CD14-positive monocyte (primary cell): Measurements from ENCODE around the gene NACA2. TPM values are rescaled to one million over a fixed set of nuclear protein-coding genes. Genes with fewer than 3 reads are reported as not detected.

Experiments
- DNase-seq, 3 donors: peaks; one replicate each; pipeline ENCODE4 v3.0.0-alpha.2; 2011 to 2022
- H2AFZ ChIP-seq: 2 replicates; pipeline ENCODE4 v1.6.0; 2012; ENCODE audit warnings: mild to moderate bottlenecking, low read depth, low read length, inconsistent platforms; ENCODE audit not compliant: insufficient read depth, poor library complexity, severe bottlenecking
- H3K27ac ChIP-seq, 2 donors: 1 replicate in 1 of 2; 2 replicates in 1 of 2; pipeline ENCODE4 v1.5.1; 2012 to 2013; ENCODE audit warnings: low read length in 2 of 2, control low read depth in 1 of 2, inconsistent platforms in 1 of 2, low read depth in 1 of 2, mild to moderate bottlenecking in 1 of 2
- H3K27me3 ChIP-seq, 2 donors: one replicate each; pipeline versions ENCODE4 v1.6.0 to v1.6.1; 2011 to 2013; ENCODE audit warnings: low read length in 2 of 2; ENCODE audit not compliant: control insufficient read depth in 2 of 2, insufficient read depth in 2 of 2
- H3K36me3 ChIP-seq, 2 donors: replicated peaks in 1 of 2; 1 replicate in 1 of 2; 2 replicates in 1 of 2; pipeline versions ENCODE4 v1.5.1 to v1.6.1; 2012 to 2013; ENCODE audit warnings: low read length in 2 of 2, control low read depth in 1 of 2, inconsistent platforms in 1 of 2, mild to moderate bottlenecking in 1 of 2; ENCODE audit not compliant: insufficient read depth in 2 of 2, control insufficient read depth in 1 of 2
- H3K4me1 ChIP-seq, 2 donors: 1 replicate in 1 of 2; 2 replicates in 1 of 2; pipeline versions ENCODE4 v1.5.1 to v1.6.1; 2012 to 2013; ENCODE audit warnings: low read length in 2 of 2, control low read depth in 1 of 2, inconsistent platforms in 1 of 2, mild to moderate bottlenecking in 1 of 2, moderate library complexity in 1 of 2; ENCODE audit not compliant: insufficient read depth in 2 of 2, control insufficient read depth in 1 of 2
- H3K4me2 ChIP-seq: replicated peaks from 2 replicates; pipeline ENCODE3; 2012; ENCODE audit warnings: low read length, moderate library complexity, mild to moderate bottlenecking; ENCODE audit not compliant: poor library complexity, severe bottlenecking; ENCODE audit errors: extremely low read depth
- H3K4me3 ChIP-seq, 3 experiments: fragments of 200-600 bp in 1 of 3; sonication (generic) in 1 of 3; replicated peaks in 1 of 3; 1 replicate in 2 of 3; 2 replicates in 1 of 3; pipeline ENCODE4 v1.5.1; 2011 to 2013; ENCODE audit warnings: low read length in 3 of 3, mild to moderate bottlenecking in 3 of 3, control low read depth in 2 of 3, low read depth in 2 of 3, inconsistent platforms in 1 of 3, moderate library complexity in 1 of 3
- H3K79me2 ChIP-seq: 2 replicates; pipeline ENCODE4 v1.6.0; 2012; ENCODE audit warnings: mild to moderate bottlenecking, control low read depth, inconsistent platforms, low read length, moderate library complexity; ENCODE audit not compliant: insufficient read depth
- H3K9ac ChIP-seq: 2 replicates; pipeline ENCODE4 v1.6.0; 2017; ENCODE audit warnings: low read length, mild to moderate bottlenecking; ENCODE audit not compliant: insufficient read depth, poor library complexity, severe bottlenecking
- H3K9me3 ChIP-seq, 2 donors: replicated peaks in 1 of 2; 1 replicate in 1 of 2; 2 replicates in 1 of 2; pipeline versions ENCODE4 v1.5.1 to v1.6.1; 2012 to 2013; ENCODE audit warnings: low read length in 2 of 2, control low read depth in 1 of 2; ENCODE audit not compliant: control insufficient read depth in 1 of 2, insufficient read depth in 1 of 2
- H4K20me1 ChIP-seq: 2 replicates; pipeline ENCODE4 v1.6.0; 2012; ENCODE audit warnings: mild to moderate bottlenecking, low read length, control low read depth, moderate library complexity; ENCODE audit not compliant: insufficient read depth
- H3K27ac Mint-ChIP-seq, 7 donors: one replicate each; pipeline ENCODE4 v1.8.0; 2020; ENCODE audit warnings: mild to moderate bottlenecking in 7 of 7, mixed read lengths in 7 of 7, moderate library complexity in 6 of 7, inconsistent platforms in 2 of 7
- H3K27me3 Mint-ChIP-seq, 3 donors: one replicate each; pipeline ENCODE4 v1.8.0; 2021 to 2022; ENCODE audit warnings: low read depth in 3 of 3, mild to moderate bottlenecking in 3 of 3, mixed read lengths in 3 of 3, moderate library complexity in 3 of 3, inconsistent platforms in 1 of 3
- H3K36me3 Mint-ChIP-seq, 2 donors: one replicate each; pipeline ENCODE4 v1.8.0; 2020; ENCODE audit warnings: mixed read lengths in 2 of 2, inconsistent platforms in 1 of 2, mild to moderate bottlenecking in 1 of 2
- H3K4me1 Mint-ChIP-seq: one replicate; pipeline ENCODE4 v1.8.0; 2020; ENCODE audit warnings: mild to moderate bottlenecking, mixed read lengths
- H3K4me3 Mint-ChIP-seq, 2 donors: one replicate each; pipeline ENCODE4 v1.8.0; 2020; ENCODE audit warnings: mild to moderate bottlenecking in 2 of 2, mixed read lengths in 2 of 2, moderate library complexity in 1 of 2
- H3K9me3 Mint-ChIP-seq, 7 donors: one replicate each; pipeline ENCODE4 v1.8.0; 2020 to 2022; ENCODE audit warnings: mixed read lengths in 7 of 7, mild to moderate bottlenecking in 6 of 7, moderate library complexity in 6 of 7, inconsistent platforms in 2 of 7
- CTCF ChIP-seq: fragments of 200-600 bp; IDR thresholded peaks from one replicate; pipeline ENCODE4 v1.8.0; 2022; ENCODE audit warnings: antibody characterized with exemption, mild to moderate bottlenecking
- WGBS: methylation state at CpG from one replicate; pipeline ENCODE4 v1.1.5; 2013; ENCODE audit warnings: missing lambda C conversion rate; ENCODE audit not compliant: insufficient coverage; 5-methylcytosine and 5-hydroxymethylcytosine counted together
- intact Hi-C, 2 donors: fragments of 100-400 bp; cut with micrococcal nuclease; formaldehyde crosslinking; loops; one replicate each; pipeline versions ENCODE4 v1.15.0 to v1.15.1; 2023
- polyA plus RNA-seq, 3 donors: library from polyadenylated mRNA; depleted of rRNA in 1 of 3; unstranded in 2 of 3; stranded (reverse) in 1 of 3; fragments of 300-500 nt in 2 of 3; fragments of >200 nt in 1 of 3; fragmentation: Illumina TruSeq in 2 of 3; gene quantifications; 1 replicate in 2 of 3; 2 replicates in 1 of 3; pipeline ENCODE4 v1.2.3, GENCODE V29; 2012 to 2021

The NACA2 gene
- polyA plus RNA-seq, 3 donors: not detected

- Mint-ChIP-seq H3K4me1 (no peaks in the 10 kb centered on the region), H3K27me3 (peaks cover 8 to 25% (median 16%) of the 10 kb centered on the region in 3 donors), H3K4me3 (no peak overlapping the region), H3K27ac (no peak overlapping the region), H3K36me3 (no peaks in the 10 kb centered on the region), H3K9me3 (peaks cover 7 to 24% (median 19%) of the 10 kb centered on the region in 7 donors)
- H3K4me3 ChIP-seq: no peak overlapping the region
- no peaks in the 10 kb centered on the region for H3K36me3 ChIP-seq
- H3K4me1 ChIP-seq: no peaks in the 10 kb centered on the region
- intact Hi-C loops: no loop called here
- H3K27ac ChIP-seq: no peak overlapping the region
- H3K4me2 ChIP-seq: no peak overlapping the region
- no peaks in the 10 kb centered on the region for H3K79me2 ChIP-seq
- peaks cover 4% of the 10 kb centered on the region in 2 donors for H3K27me3 ChIP-seq
- no peaks in the 10 kb centered on the region for H3K9me3 ChIP-seq
- no peaks in the 10 kb centered on the region for H4K20me1 ChIP-seq
- H3K9ac ChIP-seq: no peak overlapping the region
- WGBS: 93% methylated on average over 5 of the region's 8 CpGs
- no peak for DNase-seq
- no peak for TF ChIP-seq CTCF
- no peak overlapping the region for H2AFZ ChIP-seq
Observed at GRCh38 chr17:61542027-61542426, 49.0 kb downstream of the NACA2 start.

DNA sequence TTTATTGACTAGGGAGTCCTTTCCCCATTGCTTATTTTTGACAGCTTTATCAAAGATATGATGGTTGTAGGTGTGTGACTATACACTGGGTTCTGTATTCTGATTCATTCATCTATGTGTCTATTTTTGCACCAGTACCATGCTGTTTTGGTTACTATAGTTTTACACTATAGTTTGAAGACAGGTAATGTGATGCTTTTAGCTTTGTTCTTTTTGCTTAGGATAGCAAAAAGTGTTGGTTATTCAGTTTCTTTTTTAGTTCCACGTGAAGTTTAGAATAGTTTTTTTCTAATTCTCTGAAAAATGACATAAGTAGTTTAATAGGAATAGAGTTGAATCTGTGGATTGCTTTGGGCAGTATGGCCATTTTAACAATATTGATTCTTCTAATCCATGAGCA lies 50.1 kb downstream of the NACA2 start:
- Mint-ChIP-seq H3K9me3 (peaks cover 7 to 24% (median 17%) of the 10 kb centered on the region in 7 donors), H3K4me3 (no peak overlapping the region), H3K27me3 (peaks cover 8 to 20% (median 12%) of the 10 kb centered on the region in 3 donors), H3K27ac (no peak overlapping the region), H3K36me3 (no peaks in the 10 kb centered on the region), H3K4me1 (peaks cover 4% of the 10 kb centered on the region)
- Histone ChIP-seq H3K9me3 (no peaks in the 10 kb centered on the region), H4K20me1 (no peaks in the 10 kb centered on the region), H3K9ac (no peak overlapping the region), H3K27ac (no peak overlapping the region), H3K4me2 (no peak overlapping the region), H3K4me3 (no peak overlapping the region), H2AFZ (no peak overlapping the region), H3K27me3 (peaks cover 0 to 4% of the 10 kb centered on the region in 2 donors), H3K4me1 (no peaks in the 10 kb centered on the region), H3K79me2 (no peaks in the 10 kb centered on the region), H3K36me3 (no peaks in the 10 kb centered on the region)
- WGBS: no CpG with 5 or more reads among the region's 1 CpG
- DNase-seq: no peak
- intact Hi-C loops: no loop called here
- TF ChIP-seq CTCF: no peak

Other genes with a start within 250 kb of the NACA2 start
- gene TBX2, start 191.4 kb downstream of the NACA2 start, polyA plus RNA-seq: under 1 TPM in 1 of 3 donors, not detected in 2; 0.03 TPM
- not detected for gene TBX4, start 138.8 kb downstream of the NACA2 start, polyA plus RNA-seq